HEK293 (cell line): ENCODE results near the gene MLXIPL.
A peak's percentile ranks its signal among the peaks of the same experiment; 100 is the strongest.

Source experiments
- EGR2 ChIP-seq: fragments of 450-650 bp; formaldehyde crosslinking; IDR thresholded peaks from 2 replicates; pipeline ENCODE4 v1.5.1; 2016; ENCODE audit warnings: low read depth, missing biosample characterization, missing genetic modification characterization
- GLIS2 ChIP-seq: fragments of 450-650 bp; formaldehyde crosslinking; IDR thresholded peaks from 2 replicates; pipeline ENCODE4 v1.5.1; 2016; ENCODE audit warnings: missing biosample characterization, missing genetic modification characterization
- KLF10 ChIP-seq: fragments of 450-650 bp; IDR thresholded peaks from 2 replicates; pipeline ENCODE4 v1.5.1; 2018; ENCODE audit warnings: missing biosample characterization, mild to moderate bottlenecking, missing genetic modification characterization
- SALL2 ChIP-seq: fragments of 450-650 bp; formaldehyde crosslinking; IDR thresholded peaks from 2 replicates; pipeline ENCODE4 v1.5.0; 2017; ENCODE audit warnings: missing biosample characterization, mild to moderate bottlenecking, missing genetic modification characterization, borderline replicate concordance
- SCRT2 ChIP-seq: fragments of 450-650 bp; formaldehyde crosslinking; IDR thresholded peaks from 2 replicates; pipeline ENCODE4 v1.5.1; 2016; ENCODE audit warnings: missing biosample characterization, missing genetic modification characterization
- SP2 ChIP-seq: fragments of 450-650 bp; formaldehyde crosslinking; IDR thresholded peaks from 2 replicates; pipeline ENCODE4 v1.5.1; 2016; ENCODE audit warnings: missing biosample characterization, missing genetic modification characterization
- ZBTB6 ChIP-seq: fragments of 450-650 bp; formaldehyde crosslinking; IDR thresholded peaks from 2 replicates; pipeline ENCODE4 v1.5.1; 2017; ENCODE audit warnings: missing biosample characterization, missing genetic modification characterization
- ZBTB8A ChIP-seq: fragments of 450-650 bp; formaldehyde crosslinking; IDR thresholded peaks from 2 replicates; pipeline ENCODE4 v1.5.1; 2016; ENCODE audit warnings: missing biosample characterization, missing genetic modification characterization
- ZNF280D ChIP-seq: fragments of 450-650 bp; formaldehyde crosslinking; IDR thresholded peaks from 2 replicates; pipeline ENCODE4 v1.5.1; 2016; ENCODE audit warnings: missing biosample characterization, missing genetic modification characterization
- ZNF416 ChIP-seq: fragments of 450-650 bp; formaldehyde crosslinking; IDR thresholded peaks from 2 replicates; pipeline ENCODE4 v1.5.1; 2016; ENCODE audit warnings: missing biosample characterization, missing genetic modification characterization
- ZNF423 ChIP-seq: fragments of 450-650 bp; formaldehyde crosslinking; IDR thresholded peaks from 2 replicates; pipeline ENCODE4 v1.5.1; 2016; ENCODE audit warnings: missing biosample characterization, missing genetic modification characterization
- ZNF426 ChIP-seq: fragments of 450-650 bp; formaldehyde crosslinking; IDR thresholded peaks from 2 replicates; pipeline ENCODE4 v1.5.1; 2017; ENCODE audit warnings: missing biosample characterization, missing genetic modification characterization, mild to moderate bottlenecking, inconsistent platforms, moderate library complexity
- ZNF433 ChIP-seq: fragments of 450-650 bp; formaldehyde crosslinking; IDR thresholded peaks from 2 replicates; pipeline ENCODE4 v1.5.1; 2016; ENCODE audit warnings: missing biosample characterization, missing genetic modification characterization, low read depth
- ZNF449 ChIP-seq: fragments of 450-650 bp; formaldehyde crosslinking; IDR thresholded peaks from 2 replicates; pipeline ENCODE4 v1.5.1; 2017; ENCODE audit warnings: missing biosample characterization, mild to moderate bottlenecking, missing genetic modification characterization, moderate library complexity
- ZNF580 ChIP-seq: fragments of 450-650 bp; formaldehyde crosslinking; IDR thresholded peaks from 2 replicates; pipeline ENCODE4 v1.5.1; 2016; ENCODE audit warnings: missing biosample characterization, missing genetic modification characterization
- ZNF645 ChIP-seq: fragments of 450-650 bp; formaldehyde crosslinking; IDR thresholded peaks from 2 replicates; pipeline ENCODE4; 2016; ENCODE audit warnings: missing biosample characterization, missing genetic modification characterization
- ZNF670 ChIP-seq: fragments of 450-650 bp; formaldehyde crosslinking; IDR thresholded peaks from 2 replicates; pipeline ENCODE4 v1.5.1; 2016; ENCODE audit warnings: missing biosample characterization, missing genetic modification characterization, low read depth
- ZNF791 ChIP-seq: fragments of 450-650 bp; formaldehyde crosslinking; IDR thresholded peaks from 2 replicates; pipeline ENCODE4 v1.5.1; 2016; ENCODE audit warnings: missing biosample characterization, missing genetic modification characterization
- ZSCAN18 ChIP-seq: fragments of 450-650 bp; formaldehyde crosslinking; IDR thresholded peaks from 2 replicates; pipeline ENCODE4 v1.5.1; 2016; ENCODE audit warnings: missing biosample characterization, missing genetic modification characterization
- ZSCAN23 ChIP-seq: fragments of 450-650 bp; formaldehyde crosslinking; IDR thresholded peaks from 2 replicates; pipeline ENCODE4 v1.5.1; 2016; ENCODE audit warnings: missing biosample characterization, missing genetic modification characterization
- ZSCAN5A ChIP-seq: fragments of 450-650 bp; formaldehyde crosslinking; IDR thresholded peaks from 2 replicates; pipeline ENCODE4 v1.5.1; 2016; ENCODE audit warnings: missing biosample characterization, missing genetic modification characterization

Gene MLXIPL

GRCh38 chr7:73578342-73579128 is 45.8 kb downstream of the MLXIPL start, which contains the start of gene TBL2 (continued):
- TF ChIP-seq ZNF280D (tag by site-specific recombination) = no peak
- peak; percentile 42; the same call in 1 of the 2 replicates for TF ChIP-seq ZBTB8A (tag by site-specific recombination)
- no peak for TF ChIP-seq ZNF449
- no peak for TF ChIP-seq ZNF791 (tag by site-specific recombination)
- TF ChIP-seq ZSCAN23 (tag by site-specific recombination) = no peak
- TF ChIP-seq ZNF416 = no peak
- 0 out of 2 replicates have a peak, but pooled peaks have one; percentile 52 for TF ChIP-seq ZSCAN5A (tag by site-specific recombination)
- TF ChIP-seq ZNF433 = no peak
- peak; percentile 74 for TF ChIP-seq KLF10 (tag by site-specific recombination)
- peak; percentile 60 for TF ChIP-seq GLIS2 (tag by site-specific recombination)
- TF ChIP-seq SP2 (tag by site-specific recombination) = peak; percentile 76
- TF ChIP-seq SCRT2 (tag by site-specific recombination) = no peak
- TF ChIP-seq ZNF670 (tag by site-specific recombination) = no peak
- TF ChIP-seq ZNF645 (tag by site-specific recombination) = no peak
- no peak for TF ChIP-seq ZNF580
- TF ChIP-seq ZNF423 (tag by site-specific recombination) = no peak
- TF ChIP-seq SALL2 (tag by site-specific recombination) = no peak
- peak; percentile 98 for TF ChIP-seq ZBTB6 (tag by site-specific recombination)
- TF ChIP-seq ZSCAN18 (tag by site-specific recombination) = no peak
- TF ChIP-seq ZNF426 (tag by site-specific recombination) = no peak
- peak; percentile 21; the same call in 1 of the 2 replicates for TF ChIP-seq EGR2 (tag by site-specific recombination)
- TF ChIP-seq, all 188 proteins: peak for 19
